SIG-M5 treated with dmso at 0.1 percent for 504 hours (cell line): Measurements from ENCODE around the gene RBMY1D.
"Not testable (repeated sequence)": the region's sequence is repeated elsewhere in the genome, so short reads cannot be mapped to it uniquely, and the experiment has no call there.

Experiments
- DNase-seq: peaks from one replicate; lab custom pipeline; 2025; ENCODE audit not compliant: unreplicated experiment; lab: John Stamatoyannopoulos, UW

RBMY1D gene

DNA sequence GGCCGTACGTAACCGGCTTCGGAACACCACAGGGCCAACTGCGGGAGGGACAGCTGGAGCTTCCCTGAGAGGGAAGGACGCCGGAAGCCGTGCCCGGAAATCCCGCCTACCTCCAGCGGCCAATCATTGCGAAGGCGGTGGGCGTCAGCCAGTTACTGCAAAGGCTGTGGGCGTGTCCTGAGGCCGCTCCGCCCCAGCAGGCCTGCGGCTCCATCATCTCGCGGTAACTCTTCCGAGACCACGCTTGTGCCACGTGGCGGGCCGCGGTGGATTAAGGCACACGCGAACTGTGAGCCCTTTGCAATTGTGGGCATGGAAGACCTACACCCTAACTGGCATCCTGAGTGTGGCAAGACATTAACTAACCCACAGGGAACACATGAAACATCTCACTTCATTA, at the start of gene RBMY1D:
RBMY1D (minus strand) TSS at position 101 of the 400 bp plus-strand sequence. CDS start 2,013 bp downstream, outside the sequence.
- not testable (repeated sequence) for DNase-seq

DNA sequence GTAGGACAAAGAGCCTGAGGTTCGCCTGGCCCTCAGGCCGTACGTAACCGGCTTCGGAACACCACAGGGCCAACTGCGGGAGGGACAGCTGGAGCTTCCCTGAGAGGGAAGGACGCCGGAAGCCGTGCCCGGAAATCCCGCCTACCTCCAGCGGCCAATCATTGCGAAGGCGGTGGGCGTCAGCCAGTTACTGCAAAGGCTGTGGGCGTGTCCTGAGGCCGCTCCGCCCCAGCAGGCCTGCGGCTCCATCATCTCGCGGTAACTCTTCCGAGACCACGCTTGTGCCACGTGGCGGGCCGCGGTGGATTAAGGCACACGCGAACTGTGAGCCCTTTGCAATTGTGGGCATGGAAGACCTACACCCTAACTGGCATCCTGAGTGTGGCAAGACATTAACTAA, 23.6 kb upstream of the RBMY1D start, which contains the start of gene RBMY1E:
RBMY1E (minus strand) TSS at position 101 of the 400 bp plus-strand sequence. CDS start 1,978 bp downstream, outside the sequence.
- DNase-seq = not testable (repeated sequence)

DNA sequence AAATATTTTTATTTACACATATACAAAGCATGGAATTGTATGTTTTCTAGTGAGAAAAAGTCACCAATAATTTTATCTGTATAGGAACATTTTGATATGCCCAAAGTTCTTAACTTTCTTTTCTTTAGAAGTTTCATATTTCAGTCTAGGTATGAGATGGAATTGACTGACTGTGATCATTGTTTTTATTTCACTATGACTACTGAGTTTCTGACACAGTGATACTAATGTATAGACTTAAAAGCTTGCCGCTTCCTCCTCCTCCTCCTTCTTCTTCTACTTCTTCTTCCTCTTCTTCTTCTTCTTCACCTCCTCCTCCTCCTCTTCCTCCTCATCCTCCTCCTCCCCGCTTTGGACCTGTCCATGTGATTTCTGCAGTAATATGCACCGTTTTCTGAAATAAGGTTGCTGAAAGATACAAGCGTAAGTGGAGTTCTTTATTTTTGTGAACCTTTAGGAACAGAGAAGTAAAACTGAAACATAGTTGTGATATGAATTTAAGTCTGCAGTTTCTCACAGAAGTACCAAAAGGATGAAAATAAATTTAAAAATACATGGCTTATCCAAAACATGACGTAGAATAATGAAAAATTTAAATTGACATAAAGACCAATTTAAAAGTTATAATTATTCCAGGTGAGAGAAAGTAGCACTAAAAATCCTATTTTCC, 24.8 kb downstream of the RBMY1D start:
- not testable (repeated sequence) for DNase-seq

DNA sequence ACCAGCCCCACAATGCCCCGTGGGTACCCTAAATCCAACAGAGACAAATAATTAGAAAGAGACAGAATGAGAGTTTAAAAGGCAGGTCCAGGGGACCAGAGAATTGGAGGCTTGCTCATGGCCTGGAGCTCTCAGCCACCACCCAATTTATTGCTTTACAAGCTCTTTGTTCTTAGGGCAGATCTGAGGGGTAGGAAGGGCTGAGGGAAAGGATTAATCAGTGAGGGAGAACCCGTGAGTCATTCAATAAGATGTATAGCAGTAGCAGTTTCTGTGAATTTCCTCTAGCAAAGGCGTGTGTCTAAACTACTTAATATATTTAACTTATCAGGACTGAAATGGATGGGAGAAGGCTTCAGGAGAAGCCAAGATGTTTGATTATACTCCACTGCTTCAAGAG, 48.8 kb downstream of the RBMY1D start:
- DNase-seq = no peak

DNA sequence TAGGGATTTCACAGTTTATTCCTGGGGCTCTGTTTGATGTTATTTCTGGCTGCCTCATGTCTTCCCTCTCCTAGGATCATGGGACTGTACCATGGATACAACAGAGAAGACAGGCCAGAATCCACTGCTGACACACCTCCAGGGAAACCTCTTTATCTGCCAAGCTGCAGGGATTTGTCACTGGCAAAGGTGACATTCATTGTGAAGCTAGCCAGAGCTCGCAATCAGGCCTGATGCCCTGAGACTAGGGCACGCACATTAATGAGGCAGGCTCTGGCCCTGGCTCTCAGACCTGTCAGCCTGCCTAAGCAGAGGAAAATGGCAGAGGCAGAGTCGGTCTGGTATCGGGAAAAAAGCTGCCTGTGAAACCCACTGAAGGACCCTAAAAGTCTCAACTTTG, 52.2 kb downstream of the RBMY1D start:
- no peak for DNase-seq

DNA sequence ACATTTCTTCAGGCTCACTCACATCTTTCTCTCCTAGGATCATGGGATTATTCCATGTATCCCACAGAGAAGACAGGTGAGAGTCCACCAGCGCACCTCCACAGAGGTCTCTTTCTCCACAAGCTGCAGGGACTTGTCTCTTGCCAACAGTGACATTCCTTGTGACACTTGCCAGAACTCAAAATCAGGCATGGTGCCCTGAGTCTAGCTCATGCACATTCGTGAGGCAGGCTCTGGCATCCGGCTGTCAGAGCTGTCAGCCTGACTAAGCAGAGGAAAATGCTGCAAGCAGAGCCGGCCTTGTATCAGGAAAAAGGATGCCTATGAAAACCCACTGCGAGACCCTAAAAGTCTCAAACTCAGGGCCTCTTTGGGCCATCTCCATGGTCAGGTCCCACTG, 54.8 kb downstream of the RBMY1D start:
- no peak for DNase-seq

DNA sequence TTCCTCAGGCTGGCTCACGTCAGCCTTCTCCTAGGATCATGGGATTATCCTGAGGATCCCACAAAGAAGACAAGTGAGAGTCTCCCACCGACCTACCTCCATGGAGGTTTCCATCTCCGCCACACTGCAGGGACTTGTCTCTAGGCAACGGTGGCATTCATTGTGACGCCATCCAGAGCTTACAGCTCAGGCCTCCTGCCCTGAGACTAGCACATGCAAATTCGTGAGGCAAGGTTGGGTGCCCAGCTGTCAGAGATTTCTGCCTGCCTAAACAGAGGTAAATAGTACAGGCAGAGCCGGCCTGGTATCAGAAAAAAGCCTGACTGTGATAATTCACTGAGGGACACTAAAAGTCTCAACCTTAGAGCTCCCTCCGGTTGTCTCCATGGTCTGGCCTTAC, 58.0 kb downstream of the RBMY1D start:
- no peak for DNase-seq

DNA sequence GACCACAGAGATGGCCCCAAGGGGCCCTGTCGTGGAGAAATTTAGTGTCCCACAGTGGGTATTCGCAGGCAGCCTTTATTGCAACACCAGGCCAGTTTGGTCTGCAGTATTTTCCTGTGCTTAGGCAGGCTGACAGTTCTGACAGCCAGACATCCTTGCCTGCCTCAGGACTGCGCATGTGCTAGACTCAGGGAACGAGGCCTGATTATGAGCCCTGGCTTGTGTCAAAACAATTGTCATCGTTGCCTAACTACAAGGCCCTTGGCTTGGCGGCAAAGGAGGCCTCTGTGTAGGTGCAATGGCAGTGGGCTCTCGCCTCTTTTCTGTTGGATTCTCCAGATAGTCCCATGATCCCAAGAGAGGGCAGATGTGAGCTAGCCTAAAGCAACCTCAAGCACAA, 59.3 kb downstream of the RBMY1D start:
- DNase-seq = no peak
